Measurements from ENCODE around the gene DACT3.

- TF ChIP-seq CTCF (IDR thresholded peaks at IDR 0.05) (no peak), EP300 (IDR thresholded peaks at IDR 0.05; ENCODE audit: borderline replicate concordance in 1 of 2, low read depth in 1 of 2, low read length in 1 of 2) (no peak), PBX3 (IDR thresholded peaks at IDR 0.05) (no peak), NFIC (IDR thresholded peaks at IDR 0.05; ENCODE audit: borderline replicate concordance) (no peak), YY1 (IDR thresholded peaks at IDR 0.05; ENCODE audit: low read depth) (no peak)
Observed at GRCh38 chr19:46617601-46618000, 43.4 kb downstream of the DACT3 start.

Data from SK-N-SH (cell line).